IMR-90 (cell line): ENCODE results near the gene CTSL. TPM values are rescaled to one million over a fixed set of nuclear protein-coding genes. Genes with fewer than 3 reads are reported as not detected.

Source experiments
- ATAC-seq: fragments of 200-7000 bp; cut with Tn5 transposase; 2 replicates; pipeline ENCODE4 v1.9.1; 2020; ENCODE audit warnings: low read depth, mild to moderate bottlenecking, moderate library complexity
- BruUV-seq: library from RNA; stranded (reverse); fragments of 400-500 nt; replicated peaks from 2 replicates; lab custom pipeline; 2021; lab: Mats Ljungman, UMichigan
- CTCF ChIA-PET: fragments of 300-600 bp; formaldehyde crosslinking; extraction: SDS; loops from one replicate; lab custom pipeline; 2021; ENCODE audit warnings: antibody characterized with exemption; lab: Yijun Ruan, JAX
- POLR2A ChIA-PET: fragments of 300-600 bp; sonication (Branson Sonifier 250); formaldehyde crosslinking; loops from one replicate; lab custom pipeline; 2022; ENCODE audit warnings: antibody characterized with exemption; ENCODE audit not compliant: unreplicated experiment; lab: Charles Lee
- DNase-seq: peaks from one replicate; pipeline ENCODE4 v3.0.0; 2013
- H2AFZ ChIP-seq: replicated peaks from 2 replicates; pipeline ENCODE3; 2013; ENCODE audit warnings: low read length, mild to moderate bottlenecking; ENCODE audit not compliant: poor library complexity
- H2AK5ac ChIP-seq: 2 replicates; pipeline ENCODE4 v1.6.1; 2013; ENCODE audit warnings: low read depth, low read length, inconsistent platforms
- H2AK9ac ChIP-seq: replicated peaks from 2 replicates; pipeline ENCODE3; 2013; ENCODE audit warnings: mild to moderate bottlenecking, low read depth, low read length, moderate library complexity; ENCODE audit not compliant: poor library complexity
- H2BK120ac ChIP-seq: 2 replicates; pipeline ENCODE4 v1.6.1; 2013; ENCODE audit warnings: low read depth, low read length, inconsistent platforms
- H2BK15ac ChIP-seq: 3 replicates; pipeline ENCODE4 v1.6.1; 2013; ENCODE audit warnings: low read depth, low read length, inconsistent platforms
- H2BK20ac ChIP-seq: 2 replicates; pipeline ENCODE4 v1.6.1; 2013; ENCODE audit warnings: low read depth, mild to moderate bottlenecking, inconsistent platforms, low read length, moderate library complexity
- H2BK5ac ChIP-seq: 2 replicates; pipeline ENCODE4 v1.6.1; 2013; ENCODE audit warnings: mild to moderate bottlenecking, low read depth, low read length, inconsistent platforms; ENCODE audit not compliant: poor library complexity, severe bottlenecking
- H3K14ac ChIP-seq: replicated peaks from 2 replicates; pipeline ENCODE4 v1.6.1; 2013; ENCODE audit warnings: low read depth, low read length, inconsistent platforms
- H3K18ac ChIP-seq: 2 replicates; pipeline ENCODE4 v1.6.1; 2013; ENCODE audit warnings: low read depth, low read length, control low read depth
- H3K23ac ChIP-seq: 2 replicates; pipeline ENCODE4 v1.6.1; 2013; ENCODE audit warnings: low read depth, low read length, inconsistent platforms
- H3K27ac ChIP-seq: 2 replicates; pipeline ENCODE4 v1.5.1; 2013; ENCODE audit warnings: mild to moderate bottlenecking, control low read depth, low read length; ENCODE audit not compliant: insufficient read depth
- H3K27me3 ChIP-seq: 2 replicates; pipeline ENCODE4 v1.6.1; 2013; ENCODE audit warnings: low read length; ENCODE audit not compliant: control insufficient read depth, insufficient read depth
- H3K36me3 ChIP-seq: 2 replicates; pipeline ENCODE4 v1.6.1; 2013; ENCODE audit warnings: low read length, mixed read lengths; ENCODE audit not compliant: control insufficient read depth, insufficient read depth
- H3K4ac ChIP-seq: 2 replicates; pipeline ENCODE4 v1.6.1; 2013; ENCODE audit warnings: low read depth, low read length, inconsistent platforms
- H3K4me1 ChIP-seq: 2 replicates; pipeline ENCODE4 v1.6.1; 2013; ENCODE audit warnings: low read length, mixed read lengths; ENCODE audit not compliant: control insufficient read depth, insufficient read depth
- H3K4me2 ChIP-seq: 2 replicates; pipeline ENCODE4 v1.6.1; 2013; ENCODE audit warnings: low read depth, mild to moderate bottlenecking, control low read depth, low read length, moderate library complexity
- H3K4me3 ChIP-seq: 2 replicates; pipeline ENCODE4 v1.5.1; 2013; ENCODE audit warnings: low read depth, mild to moderate bottlenecking, control low read depth, low read length, moderate library complexity; ENCODE audit not compliant: insufficient read depth
- H3K56ac ChIP-seq: 2 replicates; pipeline ENCODE4 v1.6.1; 2013; ENCODE audit warnings: low read length, inconsistent platforms; ENCODE audit not compliant: insufficient read depth; ENCODE audit errors: extremely low read depth
- H3K79me1 ChIP-seq, 2 experiments: 2 replicates each; pipeline ENCODE4 v1.6.1; 2013; ENCODE audit warnings: low read length in 2 of 2, inconsistent platforms in 1 of 2, low read depth in 1 of 2
- H3K9ac ChIP-seq: 2 replicates; pipeline ENCODE4 v1.6.1; 2013; ENCODE audit warnings: low read depth, low read length, control low read depth
- H3K9me1 ChIP-seq: 2 replicates; pipeline ENCODE4 v1.6.1; 2013; ENCODE audit warnings: low read length, inconsistent platforms; ENCODE audit not compliant: insufficient read depth
- H3K9me3 ChIP-seq: 2 replicates; pipeline ENCODE4 v1.6.1; 2013; ENCODE audit warnings: low read length; ENCODE audit not compliant: control insufficient read depth, insufficient read depth
- H4K20me1 ChIP-seq: 2 replicates; pipeline ENCODE4 v1.6.1; 2013; ENCODE audit warnings: low read length, inconsistent platforms; ENCODE audit not compliant: insufficient read depth
- H4K5ac ChIP-seq: 2 replicates; pipeline ENCODE4 v1.6.1; 2013; ENCODE audit warnings: mild to moderate bottlenecking, low read depth, low read length, control low read depth
- H4K8ac ChIP-seq, 2 experiments: 2 replicates each; pipeline ENCODE4 v1.6.1; 2013; ENCODE audit warnings: low read depth in 2 of 2, low read length in 2 of 2, control low read depth in 1 of 2, inconsistent platforms in 1 of 2
- H4K91ac ChIP-seq: 2 replicates; pipeline ENCODE4 v1.6.1; 2013; ENCODE audit warnings: low read depth, low read length, inconsistent platforms; ENCODE audit not compliant: insufficient read depth
- BHLHE40 ChIP-seq: fragments of 150-350 bp; IDR thresholded peaks from 2 replicates; pipeline ENCODE4 v1.6.1; 2016; ENCODE audit warnings: mild to moderate bottlenecking, low read depth, low read length
- FOS ChIP-seq: fragments of 150-350 bp; IDR thresholded peaks from 2 replicates; pipeline ENCODE4 v1.6.1; 2016; ENCODE audit warnings: low read depth, low read length
- MAFK ChIP-seq: IDR thresholded peaks from 2 replicates; pipeline ENCODE4 v1.6.1; 2012; ENCODE audit warnings: low read depth, low read length, improper control_type of control experiment
- MXI1 ChIP-seq: IDR thresholded peaks from 2 replicates; pipeline ENCODE4 v1.6.1; 2012; ENCODE audit warnings: low read depth, mild to moderate bottlenecking, low read length, moderate library complexity, borderline replicate concordance
- NFE2L2 ChIP-seq: fragments of 150-350 bp; IDR thresholded peaks from 2 replicates; pipeline ENCODE4 v1.6.1; 2016; ENCODE audit warnings: low read depth, mild to moderate bottlenecking, low read length
- RAD21 ChIP-seq: IDR thresholded peaks from 2 replicates; pipeline ENCODE4 v1.6.1; 2012; ENCODE audit warnings: low read length, improper control_type of control experiment
- SMC3 ChIP-seq: fragments of 150-350 bp; IDR thresholded peaks from 2 replicates; pipeline ENCODE4 v1.6.1; 2016; ENCODE audit warnings: low read depth, mild to moderate bottlenecking, antibody characterized with exemption, low read length, moderate library complexity
- WGBS, 2 experiments: methylation state at CpG; one replicate each; pipeline versions ENCODE4 v1.1.5 to v1.1.7; 2013; ENCODE audit warnings: missing lambda C conversion rate in 2 of 2; ENCODE audit not compliant: insufficient read length in 1 of 2; ENCODE audit errors: extremely low coverage in 2 of 2; 5-methylcytosine and 5-hydroxymethylcytosine counted together
- dilution Hi-C: fragments of 300-500 bp; cut with HindIII; formaldehyde crosslinking; loops from one replicate; pipeline ENCODE4 v1.14.3; 2018; ENCODE audit warnings: low sequenced_read_pairs; ENCODE audit not compliant: unreplicated experiment
- in situ Hi-C: fragments of 300-500 bp; cut with MboI; formaldehyde crosslinking; loops from 3 replicates; pipeline ENCODE4 v1.14.3; 2019; ENCODE audit warnings: low sequenced_read_pairs, inconsistent platforms, mixed read lengths
- intact Hi-C: fragments of 100-400 bp; cut with micrococcal nuclease; formaldehyde crosslinking; loops from 2 replicates; pipeline ENCODE4 v1.10.0; 2022
- polyA plus RNA-seq, 3 experiments: library from polyadenylated mRNA; depleted of rRNA; stranded (reverse); fragments of >200 nt; gene quantifications; 2 replicates each; pipeline ENCODE4 v1.2.3, GENCODE V29; 2012; ENCODE audit warnings: low replicate concordance in 1 of 3
- total RNA-seq: library from RNA; depleted of rRNA; stranded (reverse); fragments of >200 nt; gene quantifications from 2 replicates; pipeline ENCODE4 v1.2.3, GENCODE V29; 2012
- TF ChIP-seq, protein P1 (sequence below): fragments of 150-350 bp; IDR thresholded peaks from 2 replicates; pipeline ENCODE4 v1.6.1; 2016; ENCODE audit warnings: low read depth, mild to moderate bottlenecking, low read length, moderate library complexity, borderline replicate concordance

Gene CTSL
- total and polyA plus RNA-seq, 2 of the 4 experiments (the other 2 are of a cell fraction), result 57.0 to 112 TPM

DNA sequence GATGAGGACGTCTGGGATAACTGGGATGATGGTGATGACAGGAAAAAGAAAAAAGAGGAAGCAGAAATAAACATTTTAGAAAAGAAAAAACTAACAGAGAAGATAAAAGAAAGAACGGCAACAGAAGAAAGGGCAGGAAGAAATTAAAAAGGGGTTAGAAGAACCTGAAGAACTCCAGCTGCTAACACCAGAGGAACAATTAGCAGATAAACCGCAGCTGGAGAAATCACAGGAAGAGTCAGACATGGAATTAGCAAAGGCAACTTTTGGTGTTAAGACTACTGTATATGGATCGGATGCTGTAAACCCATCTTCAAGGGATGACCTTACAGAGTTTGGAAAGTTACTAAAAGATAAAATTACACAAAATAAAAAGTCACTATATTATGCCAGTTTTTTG, 15.4 kb downstream of the CTSL start:
- dilution Hi-C loops, result no loop called here
- H2BK120ac ChIP-seq, result no peak overlapping the region
- H4K5ac ChIP-seq, result no peak overlapping the region
- H3K36me3 ChIP-seq, result no peaks in the 10 kb centered on the region
- no peaks in the 10 kb centered on the region for H3K4me1 ChIP-seq
- no peak overlapping the region for H2BK5ac ChIP-seq
- intact Hi-C loops, result no loop called here
- ChIA-PET POLR2A (no interaction called here), CTCF (no interaction called here)
- H2AK5ac ChIP-seq, result no peak overlapping the region
- no peak overlapping the region for H4K91ac ChIP-seq
- no peak overlapping the region for H4K8ac ChIP-seq
- no peak overlapping the region for H3K56ac ChIP-seq
- no peaks in the 10 kb centered on the region for H3K79me1 ChIP-seq
- H2BK20ac ChIP-seq, result no peak overlapping the region
- H3K27me3 ChIP-seq, result no peaks in the 10 kb centered on the region; the same call in 1 of the 2 replicates
- H4K20me1 ChIP-seq, result no peaks in the 10 kb centered on the region
- no peak for DNase-seq
- H3K18ac ChIP-seq, result no peak overlapping the region
- no peak for ATAC-seq
- no peak overlapping the region for H2AFZ ChIP-seq
- in situ Hi-C loops, result no loop called here
- H3K9ac ChIP-seq, result no peak overlapping the region
- H3K4me2 ChIP-seq, result no peak overlapping the region
- H3K14ac ChIP-seq, result no peak overlapping the region
- no peak overlapping the region for H3K27ac ChIP-seq
- no peak overlapping the region for H2BK15ac ChIP-seq
- H3K23ac ChIP-seq, result no peak overlapping the region
- H3K9me3 ChIP-seq, result peaks cover 2% of the 10 kb centered on the region; the same call in 1 of the 2 replicates
- peaks cover 5% of the 10 kb centered on the region; the same call in 1 of the 2 replicates for H3K9me1 ChIP-seq
- BruUV-seq, result no TSS peak
- H3K4ac ChIP-seq, result no peak overlapping the region
- no peak for TF ChIP-seq MXI1
- TF ChIP-seq NFE2L2, result no peak
- no peak for TF ChIP-seq FOS
- TF ChIP-seq, protein P1, sequence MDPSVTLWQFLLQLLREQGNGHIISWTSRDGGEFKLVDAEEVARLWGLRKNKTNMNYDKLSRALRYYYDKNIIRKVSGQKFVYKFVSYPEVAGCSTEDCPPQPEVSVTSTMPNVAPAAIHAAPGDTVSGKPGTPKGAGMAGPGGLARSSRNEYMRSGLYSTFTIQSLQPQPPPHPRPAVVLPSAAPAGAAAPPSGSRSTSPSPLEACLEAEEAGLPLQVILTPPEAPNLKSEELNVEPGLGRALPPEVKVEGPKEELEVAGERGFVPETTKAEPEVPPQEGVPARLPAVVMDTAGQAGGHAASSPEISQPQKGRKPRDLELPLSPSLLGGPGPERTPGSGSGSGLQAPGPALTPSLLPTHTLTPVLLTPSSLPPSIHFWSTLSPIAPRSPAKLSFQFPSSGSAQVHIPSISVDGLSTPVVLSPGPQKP, result no peak
- TF ChIP-seq RAD21, result no peak
- no peak for TF ChIP-seq MAFK
- no peak for TF ChIP-seq SMC3
- TF ChIP-seq BHLHE40, result no peak
- H2AK9ac ChIP-seq, result no peak overlapping the region
- no peak overlapping the region for H3K4me3 ChIP-seq
- WGBS, 2 experiments, result no CpG with 5 or more reads among the region's 4 CpGs
